ENCODE results near the gene ECI2.
"Not testable (repeated sequence)": the region's sequence is repeated elsewhere in the genome, so short reads cannot be mapped to it uniquely, and the experiment has no call there.

The ECI2 gene

GRCh38 chr6:4105980-4106536 lies 29.3 kb downstream of the ECI2 start:
- in situ Hi-C loops (cut with HindIII; ENCODE audit: low sequenced_read_pairs): no loop called here

GRCh38 chr6:4103929-4104328 lies 31.4 kb downstream of the ECI2 start:
- in situ Hi-C loops (cut with HindIII; ENCODE audit: low sequenced_read_pairs): no loop called here

- in situ Hi-C loops (cut with HindIII; ENCODE audit: low sequenced_read_pairs): no loop called here
Measured at GRCh38 chr6:4102687-4103244, 32.6 kb downstream of the ECI2 start.

DNA sequence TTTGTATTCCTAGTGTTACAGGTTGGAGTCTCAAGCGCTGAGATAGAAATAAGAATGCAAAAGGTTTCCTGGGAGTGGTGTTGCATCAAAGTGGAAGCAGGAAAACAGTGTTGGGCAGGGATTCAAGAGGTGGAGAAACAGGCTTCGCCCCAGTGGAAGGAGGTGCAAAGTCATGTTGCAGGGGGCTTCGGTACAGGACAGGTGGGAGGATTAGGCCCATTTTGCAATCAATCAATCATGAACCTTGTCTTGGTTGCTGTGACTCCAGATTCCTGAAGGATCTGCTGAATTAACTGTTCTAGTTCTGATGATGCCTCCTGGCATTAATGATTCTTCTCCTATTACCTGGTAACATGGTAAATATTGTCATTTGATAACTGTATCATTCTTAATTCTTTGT lies 34.1 kb downstream of the ECI2 start:
- in situ Hi-C loops (cut with HindIII; ENCODE audit: low sequenced_read_pairs): no loop called here

GRCh38 chr6:4100655-4101054 lies 34.7 kb downstream of the ECI2 start:
- in situ Hi-C loops (cut with HindIII; ENCODE audit: low sequenced_read_pairs): no loop called here

- in situ Hi-C loops (cut with HindIII; ENCODE audit: low sequenced_read_pairs): no loop called here
Measured at GRCh38 chr6:4093288-4093687, 42.1 kb downstream of the ECI2 start.

GRCh38 chr6:4091941-4092340 lies 43.4 kb downstream of the ECI2 start:
- in situ Hi-C loops (cut with HindIII; ENCODE audit: low sequenced_read_pairs): no loop called here

DNA sequence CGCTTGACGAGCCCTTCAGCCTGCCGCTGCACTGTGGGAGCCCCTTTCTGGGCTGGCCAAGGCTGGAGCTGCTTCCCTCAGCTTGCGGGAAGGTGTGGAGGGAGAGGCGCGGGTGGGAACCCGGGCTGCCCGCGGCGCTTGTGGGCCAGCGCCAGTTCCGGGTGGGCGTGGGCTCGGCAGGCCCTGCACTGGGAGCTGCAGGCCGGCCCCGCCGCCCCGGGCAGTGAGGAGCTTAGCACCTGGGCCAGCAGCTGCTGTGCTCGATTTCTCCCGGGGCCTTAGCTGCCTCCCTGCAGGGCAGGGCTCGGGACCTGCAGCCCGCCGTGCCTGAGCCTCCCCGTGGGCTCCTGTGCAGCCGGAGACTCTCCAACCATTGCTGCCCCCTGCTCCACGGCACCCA lies 45.3 kb downstream of the ECI2 start:
- in situ Hi-C loops (cut with HindIII; ENCODE audit: low sequenced_read_pairs): not testable (repeated sequence)

DNA sequence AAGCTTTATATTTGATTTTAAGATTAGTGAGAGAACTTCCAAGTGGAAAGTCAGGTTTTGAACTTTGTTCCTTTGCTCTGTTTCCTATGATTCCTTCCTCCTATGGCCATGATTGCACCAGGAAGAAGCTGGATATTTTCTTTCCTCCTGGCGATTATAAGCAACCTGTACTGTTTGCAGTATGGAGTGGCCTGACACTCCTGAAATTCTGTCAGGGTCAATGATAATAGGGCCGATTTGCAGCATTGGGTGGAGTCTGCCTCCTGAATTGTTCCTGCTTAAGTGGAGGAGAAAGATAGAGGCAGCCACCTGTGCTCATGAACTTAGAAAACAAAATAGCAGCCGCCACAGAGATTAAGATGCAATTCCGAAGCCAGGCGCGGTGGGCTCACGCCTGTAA lies 46.7 kb downstream of the ECI2 start:
- in situ Hi-C loops (cut with HindIII; ENCODE audit: low sequenced_read_pairs): no loop called here

- in situ Hi-C loops (cut with HindIII; ENCODE audit: low sequenced_read_pairs): no loop called here
Measured at GRCh38 chr6:4085332-4085700, 50.1 kb downstream of the ECI2 start.

DNA sequence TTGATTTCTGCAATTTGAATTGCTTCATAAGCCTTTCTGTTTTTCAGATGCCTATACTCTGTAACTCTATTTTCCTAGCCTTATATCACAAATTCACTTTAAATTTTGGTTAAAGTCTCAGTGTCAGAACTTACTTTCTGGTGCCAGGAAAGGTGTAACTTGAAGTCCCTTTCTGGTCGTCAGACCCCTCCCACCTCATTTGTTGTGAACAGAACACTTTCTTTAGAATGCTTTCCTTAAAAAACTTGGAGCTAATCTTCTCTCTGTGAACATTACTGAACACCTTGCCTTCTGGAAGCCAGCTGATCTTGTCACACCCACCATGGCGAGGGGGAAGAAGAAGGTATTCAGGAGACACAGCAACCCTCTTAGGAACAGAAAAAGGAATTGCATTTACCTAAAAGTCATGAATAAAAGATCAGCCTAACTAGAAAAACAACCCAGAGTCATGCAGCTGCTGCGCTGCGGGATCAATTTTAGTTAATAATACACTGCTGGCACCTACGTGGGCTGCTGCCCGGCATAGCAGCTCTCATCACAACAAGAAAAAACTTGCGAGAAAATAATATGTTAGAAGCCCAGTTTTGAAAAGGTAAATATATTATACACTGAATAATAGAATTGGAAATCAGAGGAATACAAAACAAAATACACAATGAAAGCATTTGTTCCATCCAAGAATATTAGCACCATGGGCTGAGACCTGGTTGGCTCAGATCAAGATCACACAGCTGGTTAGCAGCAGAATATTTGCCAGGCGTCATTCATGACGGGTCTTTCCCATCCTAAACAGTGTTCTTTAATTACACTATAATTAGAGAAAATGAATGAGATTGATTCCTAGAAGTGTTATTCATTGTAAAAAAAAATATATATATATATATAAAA lies 50.7 kb downstream of the ECI2 start:
- in situ Hi-C loops (cut with HindIII; ENCODE audit: low sequenced_read_pairs): no loop called here

GRCh38 chr6:4078691-4079471 lies 56.5 kb downstream of the ECI2 start, which contains the start of gene FAM217A:
FAM217A (minus strand) TSS chr6:4079137; CDS start chr6:4077414, 1,723 bp downstream.
- in situ Hi-C loops (cut with HindIII; ENCODE audit: low sequenced_read_pairs): no loop called here

DNA sequence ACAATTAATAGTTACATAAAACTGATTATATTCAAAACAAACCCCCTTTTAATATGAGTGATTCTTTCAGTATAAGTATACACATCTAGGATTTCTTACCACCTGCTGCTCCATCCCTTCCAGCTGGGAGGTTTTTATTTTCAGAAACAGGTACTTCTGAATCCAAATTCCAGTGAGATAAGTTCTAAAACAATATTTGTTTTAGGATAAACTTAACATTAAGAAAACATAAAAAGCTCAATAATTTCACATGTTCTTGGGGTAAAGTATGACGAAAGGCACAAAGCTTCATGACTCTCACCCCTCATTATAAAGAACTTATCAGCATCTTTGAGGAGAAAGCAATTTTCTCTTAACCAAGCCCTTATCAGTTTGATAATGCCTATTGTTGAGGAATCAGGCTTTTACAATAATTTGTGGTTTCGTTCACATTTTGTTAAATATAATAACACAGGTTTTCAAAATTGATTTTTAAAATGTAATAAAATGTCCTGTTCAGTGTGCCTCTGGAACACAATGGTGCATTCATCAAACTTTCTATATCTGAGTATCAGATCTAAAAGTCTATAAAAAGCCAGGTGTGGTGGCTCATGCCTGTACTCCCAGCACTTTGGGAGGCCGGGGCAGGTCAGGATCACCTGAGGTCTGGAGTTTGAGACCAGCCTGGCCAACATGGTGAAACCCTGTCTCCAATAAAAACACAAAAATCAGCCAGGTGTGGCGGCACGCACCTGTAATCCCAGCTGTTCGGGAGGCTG lies 60.7 kb downstream of the ECI2 start:
- in situ Hi-C loops (cut with HindIII; ENCODE audit: low sequenced_read_pairs): no loop called here

DNA sequence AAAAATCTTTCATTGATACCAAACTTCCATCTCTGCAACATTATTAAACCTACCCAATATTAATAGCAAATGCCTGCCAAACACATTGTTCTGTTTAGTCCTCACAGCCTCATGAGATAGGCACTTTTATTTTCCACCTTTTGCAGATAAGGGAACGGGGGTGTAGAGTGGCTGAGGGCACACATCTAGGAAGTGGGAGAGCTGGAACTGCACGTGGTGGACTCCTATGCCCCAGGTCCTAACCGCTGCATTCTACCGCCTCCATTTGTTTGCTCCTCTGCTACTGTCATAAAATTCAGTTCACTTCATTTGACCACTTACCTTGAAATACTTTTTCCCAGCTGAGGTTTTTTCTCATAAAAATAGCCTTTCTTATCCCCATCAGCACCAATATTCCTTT lies 64.0 kb downstream of the ECI2 start:
- in situ Hi-C loops (cut with HindIII; ENCODE audit: low sequenced_read_pairs): no loop called here

DNA sequence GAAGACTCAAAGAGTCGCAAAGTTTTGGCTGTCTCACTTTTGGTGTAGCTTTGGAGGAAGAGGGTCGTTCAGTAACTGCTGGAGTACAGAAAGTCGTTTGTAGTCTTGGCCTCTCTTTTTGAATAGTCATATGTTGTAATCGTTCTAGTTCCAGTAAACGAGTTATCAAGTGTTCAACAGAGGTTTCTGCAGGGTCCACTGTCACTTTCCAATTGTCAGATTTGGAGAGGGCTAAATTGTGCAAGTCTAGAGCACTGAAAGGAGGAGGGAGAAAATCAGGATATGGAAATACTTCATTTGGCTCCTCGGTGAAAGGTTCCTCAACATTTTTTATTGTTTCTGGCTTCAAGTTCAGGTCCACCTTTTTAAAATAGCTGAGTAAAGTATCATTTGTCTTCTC lies 66.2 kb downstream of the ECI2 start:
- in situ Hi-C loops (cut with HindIII; ENCODE audit: low sequenced_read_pairs): no loop called here

GRCh38 chr6:4067673-4068072 lies 67.7 kb downstream of the ECI2 start:
- in situ Hi-C loops (cut with HindIII; ENCODE audit: low sequenced_read_pairs): no loop called here

DNA sequence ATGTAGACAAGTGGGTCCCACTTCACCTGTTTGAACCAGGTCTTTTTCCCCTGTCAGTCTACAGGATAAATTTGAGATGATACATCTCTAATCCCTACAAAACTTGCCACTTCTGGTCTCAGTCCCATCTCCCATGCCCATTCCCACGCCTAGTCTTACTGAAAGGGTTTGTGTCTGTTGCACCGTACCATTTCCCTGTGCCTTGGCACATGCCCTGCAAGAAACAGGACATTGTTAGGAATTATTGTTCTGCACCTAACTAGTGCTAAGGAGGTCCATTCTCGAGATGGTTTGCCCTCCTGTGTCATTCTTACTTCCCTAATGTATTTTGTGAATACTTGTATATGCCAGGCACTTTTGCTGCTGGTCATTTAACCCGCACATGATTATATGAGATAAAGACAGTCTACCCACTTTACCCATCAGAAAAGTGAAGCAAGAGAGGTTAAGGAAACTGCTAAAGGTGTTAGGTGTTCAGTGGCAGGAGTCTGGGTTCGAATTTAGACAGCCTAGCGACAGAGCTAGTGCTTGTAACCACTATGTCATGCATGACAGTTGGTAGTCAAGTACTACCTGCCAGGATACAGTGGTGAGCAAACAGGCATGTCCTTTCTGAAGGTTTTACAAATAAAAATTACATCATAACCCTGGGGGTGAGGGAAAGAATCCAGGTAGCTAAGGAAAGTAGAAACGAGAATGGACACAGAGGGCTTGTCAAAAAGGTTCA lies 69.2 kb downstream of the ECI2 start:
- in situ Hi-C loops (cut with HindIII; ENCODE audit: low sequenced_read_pairs): no loop called here

All from DLD1 (cell line).